HG02981 (cell line): Measurements from ENCODE around the gene LHX3.

Source experiments
- ATAC-seq: cut with Tn5 transposase; IDR thresholded peaks from one replicate; pipeline ENCODE4 v1.9.1; 2021; ENCODE audit warnings: mild to moderate bottlenecking, moderate library complexity; ENCODE audit not compliant: unreplicated experiment

LHX3 gene

DNA sequence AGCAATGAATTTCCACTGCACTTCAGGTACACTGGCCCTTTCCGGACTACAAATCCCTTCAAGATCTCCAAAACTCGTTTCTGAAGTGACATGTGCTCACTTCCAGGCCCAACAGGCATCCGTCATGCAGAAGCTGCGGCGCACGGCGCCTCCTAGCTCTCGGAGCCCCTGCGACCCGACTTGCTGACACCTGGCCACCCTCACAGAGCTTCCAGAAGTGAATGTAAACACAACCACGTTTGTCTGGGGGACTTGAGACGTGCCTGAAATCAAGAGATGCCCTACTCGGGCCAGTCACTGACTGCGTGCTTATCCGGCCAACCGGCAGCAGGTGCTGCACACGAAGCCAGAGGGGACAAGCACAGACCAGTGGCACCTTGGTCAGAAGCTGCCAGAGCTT lies 4.9 kb upstream of the LHX3 start:
- ATAC-seq: no peak

DNA sequence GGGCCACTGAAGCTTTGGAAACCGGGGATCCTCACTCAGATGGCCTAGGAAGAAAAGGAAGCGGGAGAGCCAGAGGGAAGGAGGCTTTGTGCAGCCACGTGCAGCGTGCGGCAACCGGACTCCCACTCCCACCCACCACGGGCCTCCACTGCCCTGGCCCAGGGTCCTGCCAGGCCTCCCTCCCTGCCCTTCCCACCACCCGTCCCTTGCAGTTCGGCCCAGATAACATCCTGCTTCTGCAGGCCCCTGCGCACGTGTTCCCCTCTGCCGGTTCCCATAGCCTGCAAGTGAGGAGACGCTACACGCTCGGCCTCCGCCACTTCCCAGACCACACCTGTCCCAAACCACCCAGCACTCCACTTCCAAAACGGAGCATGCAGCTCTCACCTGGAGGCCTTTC lies 4.3 kb upstream of the LHX3 start:
- no peak for ATAC-seq

DNA sequence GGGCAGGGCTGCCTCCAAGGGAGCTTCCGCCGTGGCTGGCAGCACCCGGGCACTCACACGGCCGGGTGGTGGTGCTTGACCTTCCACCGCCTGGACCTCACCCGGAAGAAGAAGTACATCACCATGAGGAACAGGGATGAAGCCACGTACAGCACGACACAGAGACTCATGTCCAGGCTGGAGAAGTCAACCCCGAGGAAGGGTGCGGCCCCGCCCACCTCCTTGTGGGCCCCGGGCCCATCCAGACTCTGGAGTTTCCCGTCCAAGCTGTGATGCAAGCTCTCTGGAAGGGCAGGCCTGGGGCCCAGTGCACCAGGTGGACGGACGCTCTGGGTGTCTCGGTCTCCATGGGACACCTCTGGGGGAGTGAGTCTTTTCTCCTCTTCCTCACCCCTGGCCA lies 3.7 kb upstream of the LHX3 start:
- no peak for ATAC-seq

DNA sequence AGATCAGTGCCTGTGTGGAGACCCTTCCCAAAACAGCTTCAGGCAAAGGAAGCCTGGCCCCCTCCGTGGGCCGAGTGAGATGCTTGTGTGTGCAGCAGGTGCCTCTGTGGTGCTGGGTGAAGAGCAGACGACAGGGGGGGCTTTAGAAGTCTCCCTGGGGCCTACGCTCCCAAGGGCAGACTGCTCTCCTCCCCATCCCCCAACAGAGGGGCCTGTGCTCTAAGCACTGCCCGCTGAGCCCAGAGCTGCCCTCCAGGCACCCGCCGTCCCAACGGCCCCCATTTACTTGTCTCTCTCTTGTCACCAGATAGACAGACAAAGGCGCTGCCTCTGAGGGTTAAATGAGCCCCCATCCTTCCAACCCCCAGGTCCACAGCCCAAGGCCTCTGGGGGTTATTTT lies 2.7 kb upstream of the LHX3 start:
- ATAC-seq: no peak

DNA sequence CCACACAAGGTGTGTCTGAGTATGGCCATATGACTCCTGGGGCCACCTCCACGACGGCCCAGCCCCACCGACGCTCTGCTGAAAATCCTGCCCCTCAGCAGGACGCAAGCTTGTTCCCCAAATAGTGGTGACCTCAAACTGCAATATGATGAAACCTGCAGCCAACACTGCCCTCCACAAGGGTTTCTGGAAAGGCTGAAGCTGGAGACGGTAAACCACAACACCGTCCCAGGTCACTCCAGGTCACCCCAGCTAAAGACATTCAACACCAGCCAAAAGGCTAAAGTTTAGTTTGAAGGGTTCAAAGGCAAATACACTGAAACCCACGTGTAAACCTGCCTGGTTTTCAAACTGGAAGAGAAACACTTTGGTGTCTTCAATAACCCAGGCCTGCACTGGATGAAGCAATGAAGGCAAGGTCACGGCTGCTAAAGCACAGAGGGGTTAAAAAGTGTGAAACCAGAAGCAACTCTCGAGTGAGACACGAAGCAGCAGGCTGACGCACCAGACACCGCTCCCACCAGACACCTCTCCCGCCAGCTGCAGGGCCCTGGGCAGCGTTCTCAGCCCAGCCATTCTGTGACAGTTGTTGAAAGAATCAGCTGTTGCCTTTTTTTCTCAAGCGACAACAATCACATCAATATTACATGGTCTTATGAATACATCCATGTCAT lies 1.8 kb upstream of the LHX3 start:
- ATAC-seq: no peak

DNA sequence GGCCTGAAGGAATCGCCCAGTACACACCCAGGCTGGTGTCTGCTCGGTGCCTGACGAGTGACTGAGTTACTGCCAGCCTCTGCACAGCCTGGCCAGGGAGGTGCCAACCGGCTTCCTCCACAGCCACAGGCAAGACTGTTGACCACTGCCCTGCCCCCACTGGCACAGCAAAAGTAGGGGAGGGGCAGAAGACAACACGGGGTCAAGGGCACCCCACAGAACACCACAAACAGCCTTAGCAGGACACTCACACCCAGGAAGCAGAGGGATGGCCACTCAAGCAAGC lies 722 bp upstream of the LHX3 start:
- ATAC-seq: no peak

DNA sequence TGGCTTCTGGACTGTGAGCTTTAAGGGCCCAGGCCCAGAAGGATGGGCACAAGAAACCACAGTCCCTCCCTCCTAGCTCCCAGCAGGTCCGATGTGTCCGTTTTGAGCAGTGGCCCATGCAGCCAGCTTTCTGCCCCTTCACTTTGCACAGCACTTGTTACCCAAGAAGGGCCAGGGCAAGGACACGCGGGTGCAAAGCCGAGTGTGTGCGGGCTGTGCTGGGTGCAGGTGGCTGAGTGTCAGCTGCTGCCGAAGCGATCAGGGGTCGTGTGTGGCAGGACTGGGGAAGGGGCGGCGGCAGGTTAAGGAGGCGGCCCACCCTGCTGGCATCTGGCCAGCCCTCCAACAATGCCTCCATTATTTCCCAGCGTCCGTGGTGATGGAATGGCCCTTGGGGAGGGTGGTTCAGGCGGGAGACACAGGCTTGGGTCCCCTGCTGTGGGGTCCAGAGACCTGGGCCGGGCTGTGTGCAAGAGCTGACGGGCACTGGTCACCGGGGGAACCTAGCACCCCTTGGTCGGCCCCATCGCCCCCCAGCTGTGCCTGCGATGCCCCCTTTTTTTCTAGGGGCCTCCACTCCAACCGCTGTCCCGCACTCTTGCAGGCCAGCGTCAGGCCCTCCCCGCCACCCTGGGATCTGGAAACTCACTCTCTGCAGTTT lies 653 bp downstream of the LHX3 start:
- no peak for ATAC-seq

DNA sequence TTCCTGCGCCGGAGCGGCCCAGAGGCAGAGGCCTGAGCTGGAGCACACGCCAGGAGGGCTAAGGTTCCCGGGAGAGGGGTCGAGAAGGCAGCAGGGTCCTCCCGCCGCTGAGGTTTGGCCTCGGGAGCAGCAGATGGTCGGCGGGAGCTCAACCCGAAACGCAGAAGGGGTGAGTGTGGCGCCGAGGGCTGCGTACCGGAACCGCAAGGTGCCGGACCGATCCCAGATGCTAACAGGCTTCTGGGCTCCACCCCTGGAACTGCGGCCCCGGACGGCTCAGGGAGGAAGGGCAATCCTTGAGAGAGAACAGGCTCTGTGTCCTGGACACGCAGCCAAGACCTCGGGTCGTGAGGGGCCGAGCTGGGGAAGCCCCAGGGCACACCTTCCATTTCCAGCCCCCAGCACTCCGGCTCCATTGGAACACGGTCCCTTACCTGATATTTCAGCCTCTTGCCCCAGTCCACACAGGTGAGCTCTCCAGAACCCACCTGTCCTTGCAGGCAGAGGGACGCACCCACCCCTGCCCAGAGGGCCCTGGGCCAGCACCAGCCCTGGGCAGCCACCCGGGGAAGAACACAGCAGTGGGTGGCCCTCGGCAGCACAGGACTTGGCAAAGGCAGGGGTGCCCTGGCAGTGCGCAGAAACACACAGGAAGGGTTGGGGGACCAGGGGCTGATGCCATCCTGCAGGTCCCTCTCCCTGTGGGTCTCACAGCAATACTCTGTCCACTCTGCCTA lies 1.4 kb downstream of the LHX3 start:
- no peak for ATAC-seq

DNA sequence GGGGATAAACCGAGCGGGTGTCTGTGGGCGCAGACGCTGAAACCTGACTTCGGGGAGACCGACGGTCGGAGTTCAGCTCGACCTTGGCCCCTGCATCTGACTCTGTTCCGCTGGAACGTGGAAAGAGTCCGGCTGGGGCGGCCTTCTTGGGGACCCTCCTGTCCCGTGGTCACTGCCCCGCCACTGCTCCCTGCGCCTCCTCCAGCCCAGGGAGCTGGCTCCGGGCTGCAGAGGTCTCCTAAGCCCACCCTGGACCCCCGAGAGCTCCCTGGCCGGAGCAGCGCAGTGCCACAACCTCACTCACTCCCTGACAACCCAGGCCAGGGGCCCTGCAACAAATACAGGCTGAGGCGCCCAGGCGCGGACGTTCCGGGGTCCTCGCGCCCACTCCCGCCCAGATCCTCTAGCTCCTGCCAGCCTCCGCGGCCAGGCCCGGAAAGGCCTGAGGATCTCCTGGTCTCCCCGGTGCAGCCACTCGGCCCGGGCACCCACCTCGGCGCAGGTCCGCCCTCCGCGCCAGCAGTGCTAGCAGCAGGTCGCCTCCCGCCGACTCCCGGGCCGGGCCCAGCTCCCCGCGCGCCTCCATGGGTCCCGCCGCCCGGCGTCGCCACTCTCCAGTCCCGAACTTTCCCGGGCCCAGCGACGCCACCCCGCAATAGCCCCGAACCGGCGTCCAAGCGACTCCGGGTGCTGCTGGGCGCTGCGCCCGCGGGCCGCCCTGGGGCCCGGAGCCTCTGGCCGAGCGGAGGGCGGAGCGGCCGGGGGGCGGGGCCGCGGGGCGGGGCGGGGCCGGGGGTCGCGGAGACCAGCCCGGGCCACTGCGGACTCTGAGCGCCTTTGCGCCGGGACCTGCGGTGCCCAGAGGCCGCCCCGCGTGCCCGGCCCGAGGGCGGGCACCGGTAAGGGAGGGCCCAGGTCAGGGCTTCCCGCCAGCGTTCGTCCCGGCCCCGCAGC lies 2.2 kb downstream of the LHX3 start:
- no peak for ATAC-seq

DNA sequence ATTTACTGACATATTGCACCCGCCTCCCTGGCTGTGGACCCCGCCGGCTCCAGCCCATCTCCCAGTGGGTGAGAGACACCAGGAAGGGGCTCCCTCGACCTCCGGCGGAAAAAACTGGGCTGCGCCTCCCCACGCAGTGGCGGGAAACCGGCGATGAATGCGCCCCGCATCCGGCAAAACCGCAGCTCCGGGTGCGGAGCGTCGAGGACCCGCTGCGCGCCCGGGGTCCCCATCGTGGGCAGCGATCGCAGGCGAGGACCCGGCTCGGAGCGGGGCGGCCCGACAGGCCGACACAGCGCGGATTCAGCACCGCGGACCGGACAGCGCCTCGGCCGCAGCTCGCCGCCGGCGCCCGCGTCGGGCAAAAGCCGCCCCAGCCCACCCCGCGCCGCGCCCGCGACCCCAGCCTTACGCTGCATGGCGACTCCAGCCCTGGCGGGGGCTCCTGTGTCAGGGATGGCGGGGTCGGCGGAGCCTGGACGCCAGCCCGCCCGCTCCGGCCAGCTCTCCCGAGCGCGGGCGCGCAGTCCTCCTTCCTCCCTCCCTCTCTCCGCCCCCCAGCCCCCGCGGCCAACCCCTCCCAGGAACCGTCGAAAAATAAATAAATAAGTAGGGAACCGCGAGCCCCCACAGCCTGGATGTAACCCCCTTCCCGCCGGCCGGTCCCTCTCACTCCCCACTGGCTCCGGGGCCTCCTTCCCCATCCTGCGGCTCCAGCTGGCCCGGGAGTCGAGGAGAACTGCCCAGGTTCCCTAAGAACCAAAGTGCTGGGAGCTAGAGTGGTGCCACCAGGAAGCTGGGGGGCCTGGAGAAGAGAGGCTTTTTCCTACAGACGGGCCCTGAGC lies 3.1 kb downstream of the LHX3 start:
- no peak for ATAC-seq

DNA sequence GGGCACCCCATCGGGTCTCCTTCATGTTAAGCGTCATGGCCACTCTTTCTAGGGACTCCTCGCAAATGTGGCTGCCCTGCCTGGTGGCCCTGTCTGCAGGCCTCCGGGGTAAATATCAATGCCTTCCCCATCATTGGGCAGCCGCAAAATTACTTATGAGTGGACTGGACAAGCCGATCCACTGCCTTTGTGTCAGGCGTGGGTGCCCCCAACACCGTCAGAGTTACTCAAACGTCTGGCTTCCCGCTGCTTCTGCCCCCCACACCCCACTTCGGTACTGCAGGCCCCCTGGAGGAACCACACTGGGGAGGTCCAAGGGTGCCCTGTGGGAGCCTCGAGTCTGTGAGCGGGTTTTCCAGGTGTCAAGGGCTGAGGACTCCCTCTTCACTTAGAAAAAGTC lies 3.8 kb downstream of the LHX3 start:
- ATAC-seq: no peak

DNA sequence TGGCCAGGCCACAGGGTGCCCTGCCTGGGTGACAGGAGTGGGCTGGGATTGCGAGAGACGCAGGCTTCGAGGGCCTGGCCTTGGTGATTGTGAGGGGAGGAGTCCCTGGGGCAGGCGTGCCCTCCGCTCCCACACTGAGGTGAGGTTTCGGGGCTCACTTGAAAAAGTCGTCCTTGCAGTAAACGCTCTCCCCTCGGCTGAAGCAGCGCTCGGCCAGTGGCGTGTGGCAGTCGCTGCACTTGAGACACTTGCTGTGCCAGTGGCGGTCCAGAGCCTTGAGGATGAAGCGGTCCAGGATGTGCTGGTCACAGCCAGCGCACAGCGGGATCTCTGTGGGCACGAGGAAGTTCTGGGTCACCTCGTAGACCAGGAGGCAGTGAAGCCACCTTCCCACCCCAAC lies 4.5 kb downstream of the LHX3 start:
- no peak for ATAC-seq

DNA sequence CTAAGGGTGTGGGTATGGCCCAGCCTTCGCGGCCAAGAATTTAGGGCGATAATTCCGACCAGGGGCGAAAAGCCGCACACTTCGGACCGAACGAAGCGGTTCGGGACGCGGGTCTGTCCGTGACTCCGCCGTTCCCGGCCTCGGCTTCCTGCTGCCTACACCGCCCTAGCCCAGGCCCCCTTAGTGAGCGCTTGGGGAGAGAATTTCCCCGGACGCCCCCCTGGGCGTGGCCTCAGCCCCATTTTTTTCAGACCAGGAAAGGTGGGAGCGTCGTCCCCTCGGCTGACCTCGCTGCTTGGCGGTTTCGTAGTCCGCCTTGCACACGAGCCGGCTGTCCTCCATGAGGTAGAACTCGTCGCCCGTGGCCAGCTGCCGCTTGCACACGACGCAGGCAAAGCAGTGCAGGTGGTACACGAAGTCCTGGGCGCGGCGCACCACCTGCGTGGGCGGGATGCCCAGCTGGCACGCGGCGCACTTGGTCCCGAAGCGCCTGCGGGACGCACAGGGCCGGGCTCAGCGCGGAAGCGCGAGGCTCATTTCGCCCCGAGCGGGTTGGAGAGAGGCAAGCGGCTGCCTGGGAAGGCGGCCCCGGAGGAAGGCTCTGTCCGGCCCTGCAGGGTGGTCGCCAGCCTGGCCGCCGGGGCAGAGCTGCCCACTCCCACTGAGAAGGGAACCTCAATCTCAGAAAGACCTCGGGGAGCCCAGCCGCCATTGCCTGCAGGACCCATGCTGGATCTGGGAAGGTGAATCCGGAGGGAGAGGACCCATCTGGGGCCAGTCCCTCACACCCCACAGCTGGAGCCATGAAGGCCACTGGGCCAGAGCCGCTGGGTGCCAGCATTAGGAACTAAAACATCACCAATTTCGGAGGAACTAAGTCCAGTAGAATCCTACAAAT lies 5.3 kb downstream of the LHX3 start:
- no peak for ATAC-seq

DNA sequence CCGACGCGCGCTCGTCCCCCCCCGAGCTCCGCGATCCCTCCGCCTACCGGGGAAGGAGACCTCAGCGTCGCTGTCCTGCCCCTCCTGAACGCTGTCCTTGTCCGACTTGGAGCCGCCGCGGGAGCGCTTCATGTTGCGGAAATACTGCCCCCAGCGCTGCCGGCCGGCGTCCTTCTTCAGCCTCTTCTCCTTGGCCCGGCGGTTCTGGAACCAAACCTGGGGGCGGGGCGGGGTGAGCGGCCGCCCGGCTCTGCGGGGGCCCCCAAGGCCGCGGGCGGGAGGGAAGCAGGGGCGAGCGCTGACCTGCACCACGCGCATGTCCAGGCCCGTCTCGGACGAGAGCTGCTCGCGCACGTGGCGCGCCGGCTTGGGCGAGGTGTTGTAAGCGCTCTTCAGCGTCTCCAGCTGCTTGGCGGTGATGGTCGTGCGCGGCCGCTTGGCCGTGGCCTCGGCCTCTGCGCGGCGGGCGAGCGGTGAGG lies 6.3 kb downstream of the LHX3 start:
- ATAC-seq: no peak

DNA sequence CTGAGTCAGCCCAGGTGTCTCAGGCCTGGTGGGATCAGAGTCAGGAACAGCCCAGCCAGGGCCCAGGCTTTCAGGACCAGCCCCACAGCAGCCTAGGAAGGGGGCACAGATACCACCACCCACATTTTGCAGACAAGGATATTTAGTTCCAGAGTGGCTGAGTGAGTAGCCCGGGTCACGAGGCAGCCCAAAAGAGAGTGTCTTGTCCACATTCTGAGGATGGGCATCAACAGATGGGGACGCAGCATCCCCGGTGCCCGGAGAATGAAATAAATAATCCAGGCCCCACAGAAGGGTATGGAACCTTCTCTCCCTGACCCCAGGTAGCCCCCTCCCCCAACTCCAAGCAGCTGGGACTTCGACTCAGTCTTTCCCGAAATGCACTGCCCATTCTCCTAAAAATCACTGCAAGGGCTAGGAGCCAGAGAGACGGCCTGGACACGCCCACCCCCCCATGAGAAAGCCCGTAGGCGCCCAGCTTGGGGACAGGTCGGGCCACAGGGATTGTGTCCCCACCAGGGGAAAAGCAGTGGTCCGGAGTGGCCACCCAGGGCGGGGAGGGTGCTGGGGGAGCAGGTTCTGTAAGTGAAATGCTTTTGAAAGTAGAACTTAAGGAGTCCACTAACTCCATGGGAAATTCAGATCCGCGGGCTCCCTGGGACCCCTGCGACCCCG lies 6.9 kb downstream of the LHX3 start:
- no peak for ATAC-seq

DNA sequence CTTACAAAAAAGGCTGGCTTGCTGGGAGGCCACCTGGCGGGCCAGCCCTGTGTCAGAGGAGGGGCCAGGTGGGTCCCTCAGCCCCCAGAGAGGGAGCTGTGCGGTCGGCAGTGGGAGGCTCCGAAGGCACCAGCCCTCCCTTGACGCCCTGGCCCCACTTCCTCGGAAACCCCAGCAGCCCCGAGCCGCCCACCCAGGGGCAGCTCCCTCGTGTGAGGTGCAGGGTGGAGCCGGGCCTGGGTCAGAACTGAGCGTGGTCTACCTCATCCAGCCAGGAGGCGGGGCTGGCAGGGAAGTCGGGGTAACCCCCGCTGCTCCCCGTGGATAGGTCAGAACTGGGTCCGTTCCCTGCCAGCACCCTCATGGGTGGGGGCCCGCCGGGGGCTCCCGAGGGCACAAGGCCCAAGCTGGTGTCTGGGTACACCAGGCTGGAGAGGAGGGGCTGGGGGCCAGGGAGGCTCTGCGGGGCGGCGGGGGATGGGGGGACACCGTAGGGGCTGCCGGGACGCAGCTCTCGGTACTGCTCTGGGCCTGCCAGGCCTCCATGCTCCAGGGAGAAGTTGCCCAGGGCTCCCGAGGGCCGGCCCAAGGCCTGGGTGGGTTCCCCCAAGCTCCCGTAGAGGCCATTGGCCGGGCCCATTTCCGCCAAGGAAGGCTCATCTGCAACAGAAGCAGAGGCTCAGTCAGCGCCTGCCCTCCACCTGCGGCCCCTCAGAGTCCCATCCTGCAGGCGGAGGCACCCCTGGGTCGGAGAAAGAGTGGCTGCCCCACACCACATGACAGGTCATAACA lies 7.6 kb downstream of the LHX3 start:
- ATAC-seq: no peak

DNA sequence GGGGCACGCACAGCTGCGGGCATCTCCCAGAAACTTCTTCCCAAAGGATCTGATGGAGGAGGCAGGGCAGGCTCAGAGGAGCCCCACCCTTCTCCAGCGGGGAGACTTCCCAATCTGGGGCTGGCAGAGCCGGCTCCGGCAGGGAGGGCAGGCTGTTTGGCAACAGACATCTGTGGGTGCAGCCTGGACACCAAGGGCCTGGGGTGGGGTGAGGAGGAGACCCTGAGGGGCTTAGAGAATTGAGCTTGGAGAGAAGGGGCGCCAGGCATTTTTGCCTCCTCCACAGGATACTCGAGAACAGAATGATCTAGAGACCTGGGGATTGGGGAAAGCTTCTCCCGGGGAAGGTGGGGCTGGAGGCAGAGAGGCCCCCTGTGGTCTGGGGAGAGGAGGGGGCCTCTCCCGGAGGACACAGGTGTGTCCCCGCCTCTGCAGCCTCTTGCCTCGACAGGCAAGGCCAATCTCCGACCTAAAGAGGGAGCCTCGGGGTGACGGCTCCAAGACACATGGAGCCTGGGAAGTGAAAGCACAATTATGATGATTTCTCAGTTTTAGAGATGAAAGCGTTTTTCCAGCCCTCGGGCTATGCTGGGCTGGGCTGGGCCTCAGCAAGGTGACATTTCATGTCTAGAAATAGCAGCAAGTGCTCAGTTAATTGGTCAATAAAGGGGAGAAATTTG lies 8.4 kb downstream of the LHX3 start:
- ATAC-seq: no peak
